Vagina (tissue), 2 donors: ENCODE data around the gene ADGRL1.

Source experiments
- POLR2A ChIP-seq, 2 donors: fragments of 450-650 bp; IDR thresholded peaks; one replicate each; pipeline ENCODE4 v1.6.1; 2017; ENCODE audit warnings: antibody characterized with exemption in 2 of 2, mild to moderate bottlenecking in 2 of 2, moderate library complexity in 2 of 2
- POLR2AphosphoS5 ChIP-seq, 2 donors: sonication (generic); formaldehyde crosslinking; IDR thresholded peaks; one replicate each; pipeline ENCODE4 v1.9.0; 2017; ENCODE audit warnings: antibody characterized with exemption in 2 of 2, mild to moderate bottlenecking in 2 of 2, low read depth in 1 of 2; ENCODE audit not compliant: insufficient read depth in 1 of 2
- TF ChIP-seq, protein P1 (sequence below), 3 experiments: fragments of 450-650 bp in 2 of 3; fragments of 200-600 bp in 1 of 3; sonication (generic) in 1 of 3; IDR thresholded peaks; one replicate each; pipeline ENCODE4 v1.5.1; 2017 to 2019; ENCODE audit warnings: antibody characterized with exemption in 3 of 3, mild to moderate bottlenecking in 2 of 3, moderate library complexity in 2 of 3

DNA sequence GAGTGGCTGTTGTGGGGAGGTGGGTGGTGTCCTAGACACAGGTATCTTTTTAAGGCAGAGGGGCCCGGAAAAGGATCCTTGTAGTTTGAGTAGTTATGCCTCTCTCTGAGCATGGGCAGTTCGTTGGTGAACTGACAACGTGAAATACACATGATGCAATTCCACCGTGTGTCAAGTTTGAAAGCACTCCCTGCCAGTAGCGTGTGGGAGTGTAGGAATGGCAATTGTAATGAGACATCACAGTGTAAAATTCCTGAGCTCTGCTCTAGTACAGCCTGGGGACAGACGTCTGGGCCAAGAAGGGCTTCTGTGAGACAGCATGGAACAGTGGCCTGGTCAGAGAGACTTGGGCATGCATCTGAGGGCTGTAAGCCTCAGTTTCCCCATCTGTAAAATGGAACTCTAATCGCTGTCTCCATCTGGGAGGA is 59.2 kb downstream of the ADGRL1 start:
- TF ChIP-seq, protein P1, sequence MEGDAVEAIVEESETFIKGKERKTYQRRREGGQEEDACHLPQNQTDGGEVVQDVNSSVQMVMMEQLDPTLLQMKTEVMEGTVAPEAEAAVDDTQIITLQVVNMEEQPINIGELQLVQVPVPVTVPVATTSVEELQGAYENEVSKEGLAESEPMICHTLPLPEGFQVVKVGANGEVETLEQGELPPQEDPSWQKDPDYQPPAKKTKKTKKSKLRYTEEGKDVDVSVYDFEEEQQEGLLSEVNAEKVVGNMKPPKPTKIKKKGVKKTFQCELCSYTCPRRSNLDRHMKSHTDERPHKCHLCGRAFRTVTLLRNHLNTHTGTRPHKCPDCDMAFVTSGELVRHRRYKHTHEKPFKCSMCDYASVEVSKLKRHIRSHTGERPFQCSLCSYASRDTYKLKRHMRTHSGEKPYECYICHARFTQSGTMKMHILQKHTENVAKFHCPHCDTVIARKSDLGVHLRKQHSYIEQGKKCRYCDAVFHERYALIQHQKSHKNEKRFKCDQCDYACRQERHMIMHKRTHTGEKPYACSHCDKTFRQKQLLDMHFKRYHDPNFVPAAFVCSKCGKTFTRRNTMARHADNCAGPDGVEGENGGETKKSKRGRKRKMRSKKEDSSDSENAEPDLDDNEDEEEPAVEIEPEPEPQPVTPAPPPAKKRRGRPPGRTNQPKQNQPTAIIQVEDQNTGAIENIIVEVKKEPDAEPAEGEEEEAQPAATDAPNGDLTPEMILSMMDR (IDR thresholded peaks at IDR 0.05) = no peak
- TF ChIP-seq POLR2A (IDR thresholded peaks at IDR 0.05) = no peak
- TF ChIP-seq POLR2AphosphoS5 (IDR thresholded peaks at IDR 0.05; ENCODE audit: insufficient read depth in 1 of 2, low read depth in 1 of 2) = no peak
